Fibroblast of the aortic adventitia (primary cell): ENCODE results near the gene SPATA31C1. TPM values are rescaled to one million over a fixed set of nuclear protein-coding genes. Genes with fewer than 3 reads are reported as not detected.
"Not testable (repeated sequence)": the region's sequence is repeated elsewhere in the genome, so short reads cannot be mapped to it uniquely, and the experiment has no call there.

ENCODE experiments used
- DNase-seq: peaks from one replicate; pipeline ENCODE4 v3.0.0-alpha.2; 2010; ENCODE audit warnings: low read depth
- H3K4me3 ChIP-seq: 2 replicates; pipeline ENCODE4 v1.5.1; 2011; ENCODE audit warnings: low read depth, mild to moderate bottlenecking, control low read depth, low read length, moderate library complexity
- CTCF ChIP-seq: IDR thresholded peaks from 2 replicates; pipeline ENCODE4 v1.5.1; 2011; ENCODE audit warnings: mild to moderate bottlenecking, low read length, control low read depth, inconsistent platforms; ENCODE audit not compliant: insufficient read depth
- total RNA-seq: library from RNA; depleted of rRNA; stranded (reverse); fragments of >200 nt; gene quantifications from 2 replicates; pipeline ENCODE4 v1.2.3, GENCODE V29; 2012; ENCODE audit warnings: low replicate concordance

Gene SPATA31C1
- total RNA-seq, 1 donor, result not detected

- no peak overlapping the region for H3K4me3 ChIP-seq
- no peak for TF ChIP-seq CTCF
- no peak for DNase-seq
Observed at GRCh38 chr9:87891754-87892153, 26.0 kb upstream of the SPATA31C1 start.

GRCh38 chr9:87892956-87893355 lies 24.8 kb upstream of the SPATA31C1 start:
- DNase-seq, result no peak
- TF ChIP-seq CTCF, result no peak

GRCh38 chr9:87894998-87895625 lies 22.6 kb upstream of the SPATA31C1 start:
- DNase-seq, result no peak
- H3K4me3 ChIP-seq, result no peak overlapping the region
- TF ChIP-seq CTCF, result no peak

More at GRCh38 chr9:87892956-87893355, 24.8 kb upstream of the SPATA31C1 start:
- no peak overlapping the region for H3K4me3 ChIP-seq

GRCh38 chr9:87896891-87897290 lies 20.9 kb upstream of the SPATA31C1 start:
- TF ChIP-seq CTCF, result no peak
- no peak for DNase-seq
- no peak overlapping the region for H3K4me3 ChIP-seq

- DNase-seq, result peak; percentile 43
- no peak for TF ChIP-seq CTCF
Observed at GRCh38 chr9:87898151-87898550, 19.6 kb upstream of the SPATA31C1 start.

GRCh38 chr9:87902371-87902770 lies 15.4 kb upstream of the SPATA31C1 start:
- H3K4me3 ChIP-seq, DNase-seq: not testable (repeated sequence)

More at GRCh38 chr9:87898151-87898550, 19.6 kb upstream of the SPATA31C1 start:
- H3K4me3 ChIP-seq, result no peak overlapping the region

GRCh38 chr9:87909310-87910041 lies 8.3 kb upstream of the SPATA31C1 start:
- H3K4me3 ChIP-seq, result no peak overlapping the region
- no peak for TF ChIP-seq CTCF
- DNase-seq, result no peak
